ENCODE data around the gene TGM1.

Gene TGM1

GRCh38 chr14:24238527-24239037 lies 24.4 kb downstream of the TGM1 start:
- peak overlapping the region; percentile 42 for H3K27ac ChIP-seq
- no peak for TF ChIP-seq CTCF (conservative IDR thresholded peaks at IDR 0.05; ENCODE audit: low read depth)
- ChIA-PET CTCF (no interaction called here), POLR2A (ENCODE audit: low non-redundant PET) (interaction anchor here (0.7 kb wide), 1 partner anchor 22 kb away, joined by 3 read pairs; no protein-coding TSS in a partner anchor)
- no peak for DNase-seq (ENCODE audit: low spot score)

GRCh38 chr14:24238123-24238522 lies 24.9 kb downstream of the TGM1 start:
- no peak for TF ChIP-seq CTCF (conservative IDR thresholded peaks at IDR 0.05; ENCODE audit: low read depth)
- POLR2A ChIA-PET (ENCODE audit: low non-redundant PET), result no interaction called here
- CTCF ChIA-PET, result no interaction called here
- H3K27ac ChIP-seq, result peak overlapping the region; percentile 42
- DNase-seq (ENCODE audit: low spot score), result peak; percentile 58

- peak overlapping the region; percentile 42; the same call in 1 of the 2 replicates for H3K27ac ChIP-seq
- CTCF ChIA-PET, result interaction anchor here (0.5 kb wide), 1 partner anchor 226 kb away, joined by 5 read pairs; no protein-coding TSS in a partner anchor
- DNase-seq (ENCODE audit: low spot score), result no peak
- POLR2A ChIA-PET (ENCODE audit: low non-redundant PET), result no interaction called here
- TF ChIP-seq CTCF (conservative IDR thresholded peaks at IDR 0.05; ENCODE audit: low read depth), result no peak
Measured at GRCh38 chr14:24237463-24237955, 25.5 kb downstream of the TGM1 start.

GRCh38 chr14:24236689-24237462 lies 26.1 kb downstream of the TGM1 start:
- ChIA-PET CTCF (no interaction called here), POLR2A (ENCODE audit: low non-redundant PET) (no interaction called here)
- peak overlapping the region; percentile 42; the same call in 1 of the 2 replicates for H3K27ac ChIP-seq
- DNase-seq (ENCODE audit: low spot score), result no peak
- no peak for TF ChIP-seq CTCF (conservative IDR thresholded peaks at IDR 0.05; ENCODE audit: low read depth)

GRCh38 chr14:24235804-24236688 lies 26.9 kb downstream of the TGM1 start:
- H3K27ac ChIP-seq, result no peak overlapping the region
- ChIA-PET CTCF (interaction anchor here (1.3 kb wide), 1 partner anchor 62 kb away, joined by 4 read pairs; no protein-coding TSS in a partner anchor), POLR2A (ENCODE audit: low non-redundant PET) (no interaction called here)
- no peak for DNase-seq (ENCODE audit: low spot score)
- TF ChIP-seq CTCF (conservative IDR thresholded peaks at IDR 0.05; ENCODE audit: low read depth), result no peak

Data from RWPE1 (cell line).